Measurements from ENCODE around the gene DLGAP1. TPM values are rescaled to one million over a fixed set of nuclear protein-coding genes. Genes with fewer than 3 reads are reported as not detected.

Gene DLGAP1
- total and polyA plus RNA-seq, 2 of the 13 experiments (the other 11 are each of a cell fraction or from before 2014, with no cell fraction given) = 0.01 TPM; not detected in 1

DNA sequence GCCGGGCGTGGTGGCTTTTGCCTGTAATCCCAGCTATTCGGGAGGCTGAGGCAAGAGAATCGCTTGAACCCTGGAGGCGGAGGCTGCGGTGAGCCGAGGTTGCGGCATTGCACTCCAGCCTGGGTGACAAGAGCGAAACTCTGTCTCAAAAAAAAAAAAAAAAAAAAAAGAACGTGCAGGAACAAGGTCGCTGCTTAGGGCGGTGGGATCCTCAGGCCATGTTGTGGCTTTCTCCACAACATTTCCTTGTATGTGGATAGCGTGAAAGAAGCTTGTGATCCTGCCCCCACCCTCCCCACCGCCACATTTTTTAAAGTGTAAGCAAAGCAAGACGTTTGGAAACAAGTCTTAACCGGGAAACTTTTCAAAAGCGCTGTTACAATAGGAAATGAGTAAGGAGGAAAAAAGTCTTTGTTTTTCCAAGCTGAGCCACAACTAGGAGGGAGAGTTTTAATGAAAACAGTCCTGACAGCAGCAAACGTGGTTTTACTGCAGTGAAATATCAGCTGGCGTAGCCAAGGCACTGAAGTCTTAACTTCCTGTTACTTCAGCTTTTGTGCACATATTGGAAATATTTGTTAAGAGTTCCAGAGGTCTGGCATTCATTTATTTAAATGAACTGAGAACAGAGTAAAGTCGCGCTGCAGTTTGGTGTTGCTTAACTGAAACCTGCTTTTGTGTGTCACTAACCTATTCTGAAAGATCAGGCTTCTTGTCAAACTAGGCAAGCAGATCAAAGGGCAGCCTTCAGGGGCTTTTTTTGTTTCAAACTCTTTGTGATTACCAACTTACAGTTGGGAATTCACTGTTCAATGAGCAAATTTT, 1001.4 kb downstream of the DLGAP1 start (continued):
- TF ChIP-seq CREB1 (IDR thresholded peaks at IDR 0.05) (no peak), CREB1 (CRISPR knock-in tag; IDR thresholded peaks at IDR 0.05) (peak; percentile 48; the same call in 1 of the 2 replicates), ESRRA (CRISPR knock-in tag; IDR thresholded peaks at IDR 0.05; ENCODE audit: low read depth) (no peak), ZNF253 (CRISPR knock-in tag; IDR thresholded peaks at IDR 0.05; ENCODE audit: borderline replicate concordance) (no peak), HHEX (CRISPR knock-in tag; IDR thresholded peaks at IDR 0.05) (no peak), ZNF781 (CRISPR knock-in tag; IDR thresholded peaks at IDR 0.05; ENCODE audit: borderline replicate concordance, not compliant biosample characterization) (no peak), HIVEP1 (CRISPR knock-in tag; IDR thresholded peaks at IDR 0.05) (no peak), BCL6 (CRISPR knock-in tag; IDR thresholded peaks at IDR 0.05) (peak; percentile 79), ZNF34 (CRISPR knock-in tag; IDR thresholded peaks at IDR 0.05; ENCODE audit: borderline replicate concordance) (no peak), ZSCAN31 (CRISPR knock-in tag; IDR thresholded peaks at IDR 0.05; ENCODE audit: low read depth) (no peak), ZNF775 (CRISPR knock-in tag; IDR thresholded peaks at IDR 0.05; ENCODE audit: borderline replicate concordance) (no peak), ZBTB7B (CRISPR knock-in tag; IDR thresholded peaks at IDR 0.05) (no peak), ZBTB20 (CRISPR knock-in tag; IDR thresholded peaks at IDR 0.05; ENCODE audit: borderline replicate concordance, low read depth) (no peak), ZKSCAN1 (IDR thresholded peaks at IDR 0.05; ENCODE audit: low read length) (no peak), MEF2D (CRISPR knock-in tag; IDR thresholded peaks at IDR 0.05) (no peak), ZFP36L1 (CRISPR knock-in tag; IDR thresholded peaks at IDR 0.05) (no peak), NR2F6 (IDR thresholded peaks at IDR 0.05) (peak; percentile 57), NR2F6 (CRISPR knock-in tag; IDR thresholded peaks at IDR 0.05) (peak; percentile 66), ZNF367 (CRISPR knock-in tag; IDR thresholded peaks at IDR 0.05; ENCODE audit: borderline replicate concordance) (no peak), PHB2 (IDR thresholded peaks at IDR 0.05; ENCODE audit: partially characterized antibody) (no peak), RBM39 (IDR thresholded peaks at IDR 0.05; ENCODE audit: low read depth, low read length, poor library complexity, severe bottlenecking) (no peak)
- TF ChIP-seq, protein P1, sequence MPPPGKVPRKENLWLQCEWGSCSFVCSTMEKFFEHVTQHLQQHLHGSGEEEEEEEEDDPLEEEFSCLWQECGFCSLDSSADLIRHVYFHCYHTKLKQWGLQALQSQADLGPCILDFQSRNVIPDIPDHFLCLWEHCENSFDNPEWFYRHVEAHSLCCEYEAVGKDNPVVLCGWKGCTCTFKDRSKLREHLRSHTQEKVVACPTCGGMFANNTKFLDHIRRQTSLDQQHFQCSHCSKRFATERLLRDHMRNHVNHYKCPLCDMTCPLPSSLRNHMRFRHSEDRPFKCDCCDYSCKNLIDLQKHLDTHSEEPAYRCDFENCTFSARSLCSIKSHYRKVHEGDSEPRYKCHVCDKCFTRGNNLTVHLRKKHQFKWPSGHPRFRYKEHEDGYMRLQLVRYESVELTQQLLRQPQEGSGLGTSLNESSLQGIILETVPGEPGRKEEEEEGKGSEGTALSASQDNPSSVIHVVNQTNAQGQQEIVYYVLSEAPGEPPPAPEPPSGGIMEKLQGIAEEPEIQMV (CRISPR knock-in tag; IDR thresholded peaks at IDR 0.05; ENCODE audit: low read depth) = no peak
- TF ChIP-seq, protein P2, sequence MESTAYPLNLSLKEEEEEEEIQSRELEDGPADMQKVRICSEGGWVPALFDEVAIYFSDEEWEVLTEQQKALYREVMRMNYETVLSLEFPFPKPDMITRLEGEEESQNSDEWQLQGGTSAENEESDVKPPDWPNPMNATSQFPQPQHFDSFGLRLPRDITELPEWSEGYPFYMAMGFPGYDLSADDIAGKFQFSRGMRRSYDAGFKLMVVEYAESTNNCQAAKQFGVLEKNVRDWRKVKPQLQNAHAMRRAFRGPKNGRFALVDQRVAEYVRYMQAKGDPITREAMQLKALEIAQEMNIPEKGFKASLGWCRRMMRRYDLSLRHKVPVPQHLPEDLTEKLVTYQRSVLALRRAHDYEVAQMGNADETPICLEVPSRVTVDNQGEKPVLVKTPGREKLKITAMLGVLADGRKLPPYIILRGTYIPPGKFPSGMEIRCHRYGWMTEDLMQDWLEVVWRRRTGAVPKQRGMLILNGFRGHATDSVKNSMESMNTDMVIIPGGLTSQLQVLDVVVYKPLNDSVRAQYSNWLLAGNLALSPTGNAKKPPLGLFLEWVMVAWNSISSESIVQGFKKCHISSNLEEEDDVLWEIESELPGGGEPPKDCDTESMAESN (CRISPR knock-in tag; conservative IDR thresholded peaks at IDR 0.05) = peak; percentile 53; the same call in 1 of the 2 replicates
- TF ChIP-seq, protein P3, sequence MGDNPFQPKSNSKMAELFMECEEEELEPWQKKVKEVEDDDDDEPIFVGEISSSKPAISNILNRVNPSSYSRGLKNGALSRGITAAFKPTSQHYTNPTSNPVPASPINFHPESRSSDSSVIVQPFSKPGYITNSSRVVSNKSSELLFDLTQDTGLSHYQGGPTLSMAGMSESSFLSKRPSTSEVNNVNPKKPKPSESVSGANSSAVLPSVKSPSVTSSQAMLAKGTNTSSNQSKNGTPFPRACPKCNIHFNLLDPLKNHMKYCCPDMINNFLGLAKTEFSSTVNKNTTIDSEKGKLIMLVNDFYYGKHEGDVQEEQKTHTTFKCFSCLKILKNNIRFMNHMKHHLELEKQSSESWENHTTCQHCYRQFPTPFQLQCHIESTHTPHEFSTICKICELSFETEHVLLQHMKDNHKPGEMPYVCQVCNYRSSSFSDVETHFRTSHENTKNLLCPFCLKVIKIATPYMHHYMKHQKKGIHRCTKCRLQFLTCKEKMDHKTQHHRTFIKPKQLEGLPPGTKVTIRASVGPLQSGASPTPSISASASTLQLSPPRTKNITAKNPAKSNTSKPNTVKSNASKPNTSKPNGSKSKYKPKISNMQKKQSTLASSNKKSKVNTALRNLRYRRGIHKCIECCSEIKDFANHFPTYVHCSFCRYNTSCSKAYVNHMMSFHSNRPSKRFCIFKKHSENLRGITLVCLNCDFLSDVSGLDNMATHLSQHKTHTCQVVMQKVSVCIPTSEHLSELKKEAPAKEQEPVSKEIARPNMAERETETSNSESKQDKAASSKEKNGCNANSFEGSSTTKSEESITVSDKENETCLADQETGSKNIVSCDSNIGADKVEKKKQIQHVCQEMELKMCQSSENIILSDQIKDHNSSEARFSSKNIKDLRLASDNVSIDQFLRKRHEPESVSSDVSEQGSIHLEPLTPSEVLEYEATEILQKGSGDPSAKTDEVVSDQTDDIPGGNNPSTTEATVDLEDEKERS (CRISPR knock-in tag; IDR thresholded peaks at IDR 0.05) = no peak
- TF ChIP-seq, protein P4, sequence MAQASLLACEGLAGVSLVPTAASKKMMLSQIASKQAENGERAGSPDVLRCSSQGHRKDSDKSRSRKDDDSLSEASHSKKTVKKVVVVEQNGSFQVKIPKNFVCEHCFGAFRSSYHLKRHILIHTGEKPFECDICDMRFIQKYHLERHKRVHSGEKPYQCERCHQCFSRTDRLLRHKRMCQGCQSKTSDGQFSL (CRISPR knock-in tag; IDR thresholded peaks at IDR 0.05) = no peak

Data from HepG2 (cell line).